WTC11 (cell line): ENCODE measurements around the gene CTTNBP2NL. TPM values are rescaled to one million over a fixed set of nuclear protein-coding genes. Genes with fewer than 3 reads are reported as not detected.
"Not testable (repeated sequence)": the region's sequence is repeated elsewhere in the genome, so short reads cannot be mapped to it uniquely, and the experiment has no call there.

Experiments used
- ATAC-seq: fragments of 200-7000 bp; cut with Tn5 transposase; 2 replicates; pipeline ENCODE4 v1.10.0; 2021; ENCODE audit warnings: mild to moderate bottlenecking, moderate library complexity
- CTCF ChIA-PET: fragments of 300-600 bp; sonication (Branson Sonifier 250); formaldehyde crosslinking; loops from one replicate; lab custom pipeline; 2021; ENCODE audit warnings: antibody characterized with exemption; lab: Charles Lee
- POLR2A ChIA-PET: fragments of 350-600 bp; sonication (Branson Sonifier 250); formaldehyde crosslinking; loops from one replicate; lab custom pipeline; 2021; ENCODE audit warnings: antibody characterized with exemption; lab: Charles Lee
- DNase-seq: peaks from one replicate; pipeline ENCODE4 v3.0.0; 2021; ENCODE audit warnings: low spot score
- H3K27ac Mint-ChIP-seq: 2 replicates; pipeline ENCODE4 v1.8.0; 2021; ENCODE audit warnings: mixed read lengths
- H3K27me3 Mint-ChIP-seq: 2 replicates; pipeline ENCODE4 v1.8.0; 2021; ENCODE audit warnings: low read depth, mild to moderate bottlenecking, moderate library complexity, mixed read lengths
- H3K36me3 Mint-ChIP-seq: 2 replicates; pipeline ENCODE4 v1.8.0; 2021; ENCODE audit warnings: mixed read lengths
- H3K4me1 Mint-ChIP-seq: 2 replicates; pipeline ENCODE4 v1.8.0; 2022; ENCODE audit warnings: mixed read lengths
- H3K4me3 Mint-ChIP-seq: 2 replicates; pipeline ENCODE4 v1.8.0; 2021; ENCODE audit warnings: mild to moderate bottlenecking, moderate library complexity, mixed read lengths
- H3K9me3 Mint-ChIP-seq: 2 replicates; pipeline ENCODE4 v1.8.0; 2021; ENCODE audit warnings: mixed read lengths
- ELF4 ChIP-seq: sonication (generic); formaldehyde crosslinking; IDR thresholded peaks from 2 replicates; pipeline ENCODE4 v1.8.1; 2022; ENCODE audit warnings: low read depth, mild to moderate bottlenecking, moderate library complexity, missing genetic modification reagents
- ETV6 ChIP-seq: sonication (generic); formaldehyde crosslinking; IDR thresholded peaks from 2 replicates; pipeline ENCODE4 v1.8.1; 2022; ENCODE audit warnings: mild to moderate bottlenecking, missing genetic modification reagents
- GRHL2 ChIP-seq: fragments of 250-450 bp; sonication (Bioruptor Pico); IDR thresholded peaks from 2 replicates; pipeline ENCODE4 v1.8.0; 2022; ENCODE audit warnings: mild to moderate bottlenecking, moderate library complexity; ENCODE audit not compliant: insufficient replicate concordance, severe bottlenecking
- PRRX2 ChIP-seq: fragments of 250-450 bp; sonication (Bioruptor Pico); IDR thresholded peaks from 2 replicates; pipeline ENCODE4 v1.8.0; 2021; ENCODE audit warnings: mild to moderate bottlenecking
- SP1 ChIP-seq: sonication (generic); formaldehyde crosslinking; conservative IDR thresholded peaks from 2 replicates; pipeline ENCODE4 v1.8.1; 2022; ENCODE audit warnings: missing genetic modification reagents
- total RNA-seq: library from RNA; stranded (reverse); gene quantifications from 3 replicates; pipeline ENCODE4 v1.2.3, GENCODE V29; 2021
- TF ChIP-seq, protein P1 (sequence below): sonication (generic); formaldehyde crosslinking; IDR thresholded peaks from 2 replicates; pipeline ENCODE4 v1.8.1; 2023; ENCODE audit warnings: mild to moderate bottlenecking, missing genetic modification reagents, borderline replicate concordance
- TF ChIP-seq, protein P2 (sequence below): fragments of 200-600 bp; IDR thresholded peaks from 2 replicates; pipeline ENCODE4 v1.8.0; 2022; ENCODE audit warnings: antibody characterized with exemption
- TF ChIP-seq, protein P3 (sequence below): sonication (generic); formaldehyde crosslinking; IDR thresholded peaks from 2 replicates; pipeline ENCODE4 v1.8.1; 2023; ENCODE audit warnings: mild to moderate bottlenecking, missing genetic modification reagents, moderate library complexity
- TF ChIP-seq, protein P4 (sequence below): sonication (generic); formaldehyde crosslinking; IDR thresholded peaks from 2 replicates; pipeline ENCODE4 v1.8.0; 2023; ENCODE audit warnings: missing genetic modification reagents, mild to moderate bottlenecking, borderline replicate concordance
- TF ChIP-seq, protein P5 (sequence below): sonication (generic); formaldehyde crosslinking; IDR thresholded peaks from 2 replicates; pipeline ENCODE4 v1.8.1; 2022; ENCODE audit warnings: mild to moderate bottlenecking, missing genetic modification reagents, moderate library complexity, borderline replicate concordance
- TF ChIP-seq, protein P6 (sequence below): sonication (generic); formaldehyde crosslinking; IDR thresholded peaks from 2 replicates; pipeline ENCODE4 v1.8.1; 2023; ENCODE audit warnings: mild to moderate bottlenecking, moderate library complexity, missing genetic modification reagents

CTTNBP2NL gene
- total RNA-seq, 1 experiment from 2014 or later: 32.8 TPM

DNA sequence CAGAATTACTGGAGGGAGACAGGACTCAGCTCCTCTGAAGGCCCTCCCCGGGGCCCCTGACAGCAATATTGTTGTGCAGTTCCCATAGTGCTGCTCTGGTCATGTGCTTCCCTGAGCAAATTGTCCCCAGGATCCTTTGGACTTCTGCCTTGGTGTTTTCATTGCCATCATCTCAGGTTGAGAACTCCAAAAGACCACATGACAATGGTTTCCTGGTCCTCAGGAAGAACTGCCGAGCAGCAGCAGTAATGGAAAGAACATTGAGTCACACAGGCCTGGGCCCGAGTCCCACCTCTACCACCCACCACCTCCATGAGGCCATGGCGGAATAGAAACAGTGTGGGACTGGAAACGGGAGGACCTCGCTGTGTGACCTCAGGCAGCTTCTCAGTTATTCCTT lies 6.3 kb upstream of the CTTNBP2NL start (continued):
- TF ChIP-seq, protein P1, sequence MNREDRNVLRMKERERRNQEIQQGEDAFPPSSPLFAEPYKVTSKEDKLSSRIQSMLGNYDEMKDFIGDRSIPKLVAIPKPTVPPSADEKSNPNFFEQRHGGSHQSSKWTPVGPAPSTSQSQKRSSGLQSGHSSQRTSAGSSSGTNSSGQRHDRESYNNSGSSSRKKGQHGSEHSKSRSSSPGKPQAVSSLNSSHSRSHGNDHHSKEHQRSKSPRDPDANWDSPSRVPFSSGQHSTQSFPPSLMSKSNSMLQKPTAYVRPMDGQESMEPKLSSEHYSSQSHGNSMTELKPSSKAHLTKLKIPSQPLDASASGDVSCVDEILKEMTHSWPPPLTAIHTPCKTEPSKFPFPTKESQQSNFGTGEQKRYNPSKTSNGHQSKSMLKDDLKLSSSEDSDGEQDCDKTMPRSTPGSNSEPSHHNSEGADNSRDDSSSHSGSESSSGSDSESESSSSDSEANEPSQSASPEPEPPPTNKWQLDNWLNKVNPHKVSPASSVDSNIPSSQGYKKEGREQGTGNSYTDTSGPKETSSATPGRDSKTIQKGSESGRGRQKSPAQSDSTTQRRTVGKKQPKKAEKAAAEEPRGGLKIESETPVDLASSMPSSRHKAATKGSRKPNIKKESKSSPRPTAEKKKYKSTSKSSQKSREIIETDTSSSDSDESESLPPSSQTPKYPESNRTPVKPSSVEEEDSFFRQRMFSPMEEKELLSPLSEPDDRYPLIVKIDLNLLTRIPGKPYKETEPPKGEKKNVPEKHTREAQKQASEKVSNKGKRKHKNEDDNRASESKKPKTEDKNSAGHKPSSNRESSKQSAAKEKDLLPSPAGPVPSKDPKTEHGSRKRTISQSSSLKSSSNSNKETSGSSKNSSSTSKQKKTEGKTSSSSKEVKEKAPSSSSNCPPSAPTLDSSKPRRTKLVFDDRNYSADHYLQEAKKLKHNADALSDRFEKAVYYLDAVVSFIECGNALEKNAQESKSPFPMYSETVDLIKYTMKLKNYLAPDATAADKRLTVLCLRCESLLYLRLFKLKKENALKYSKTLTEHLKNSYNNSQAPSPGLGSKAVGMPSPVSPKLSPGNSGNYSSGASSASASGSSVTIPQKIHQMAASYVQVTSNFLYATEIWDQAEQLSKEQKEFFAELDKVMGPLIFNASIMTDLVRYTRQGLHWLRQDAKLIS: no peak
- TF ChIP-seq, all 79 proteins: peak for 0

DNA sequence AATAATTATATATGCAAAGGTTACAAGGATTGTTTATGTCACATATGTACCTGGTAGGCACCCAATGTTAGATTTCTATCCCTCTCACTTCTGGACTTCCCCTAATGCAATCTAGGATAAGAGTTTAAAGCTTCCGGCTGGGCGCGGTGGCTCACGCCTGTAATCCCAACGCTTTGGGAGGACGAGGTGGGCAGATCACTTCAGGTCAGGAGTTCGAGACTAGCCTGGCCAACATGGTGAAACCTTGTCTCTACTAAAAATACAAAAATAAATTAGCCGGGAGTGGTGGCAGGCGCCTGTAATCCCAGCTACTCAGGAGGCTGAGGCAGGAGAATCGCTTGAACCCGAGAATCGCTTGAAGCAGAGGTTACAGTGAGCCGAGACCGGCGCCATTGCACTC lies 5.7 kb upstream of the CTTNBP2NL start:
- not testable (repeated sequence) for H3K36me3 Mint-ChIP-seq, H3K27ac Mint-ChIP-seq, H3K27me3 Mint-ChIP-seq, DNase-seq, H3K9me3 Mint-ChIP-seq, H3K4me3 Mint-ChIP-seq, ATAC-seq
- CTCF ChIA-PET: interaction anchor here (0.6 to 6.2 kb wide), 37 partner anchors 9 to 1894 kb away, joined by 3 to 80 read pairs (median 6); partner anchors contain the start of genes MOV10, PPM1J, RHOC and ST7L
- H3K4me1 Mint-ChIP-seq: peaks cover 32% of the 10 kb centered on the region
- POLR2A ChIA-PET: interaction anchor here (0.6 to 1.6 kb wide), 6 partner anchors 76 to 683 kb away, joined by 3 to 10 read pairs (median 4); no protein-coding TSS in a partner anchor

DNA sequence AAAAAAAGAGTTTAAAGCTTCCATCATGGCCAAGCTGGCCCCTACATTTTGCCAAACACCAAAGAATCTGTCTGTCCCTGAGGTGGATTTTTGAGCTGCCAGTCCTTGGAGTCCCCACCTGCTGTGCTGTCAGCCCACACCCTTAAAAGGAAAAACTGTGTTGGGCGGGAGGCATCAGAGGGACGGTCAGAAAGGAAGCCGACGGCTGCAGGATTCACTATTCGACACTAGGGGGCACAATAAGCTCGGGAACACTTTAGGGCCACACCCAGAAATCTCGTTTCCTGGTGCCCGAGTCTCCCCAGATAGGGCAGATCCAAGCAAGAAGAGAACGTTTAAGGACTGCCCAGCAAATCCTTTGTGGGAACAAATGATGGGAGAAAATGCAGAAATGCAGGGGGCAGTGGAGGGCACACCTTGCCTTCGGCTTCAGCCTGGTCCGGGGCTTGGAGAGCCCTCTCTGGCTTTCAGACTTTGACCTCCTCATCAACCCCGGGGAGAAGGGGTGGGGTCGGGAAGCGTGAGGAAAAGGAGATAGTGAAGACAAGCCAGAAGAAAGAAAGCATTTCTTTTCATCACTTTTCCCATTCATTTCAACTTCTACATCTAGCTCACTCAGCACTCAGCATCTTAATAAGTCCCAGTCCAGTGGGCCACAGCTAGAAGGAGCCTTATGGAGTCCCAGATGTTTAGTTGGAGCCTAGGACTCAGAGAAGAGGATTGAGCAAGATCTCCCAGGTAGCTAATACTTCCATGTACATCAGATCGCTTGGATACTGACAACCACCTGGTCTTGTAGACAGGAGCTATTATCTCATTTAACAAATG lies 5.0 kb upstream of the CTTNBP2NL start:
- ATAC-seq (peak; percentile 88), DNase-seq (peak; percentile 91)
- no peaks in the 10 kb centered on the region for H3K27me3 Mint-ChIP-seq
- H3K4me3 Mint-ChIP-seq: peak overlapping the region; percentile 80
- no peaks in the 10 kb centered on the region for H3K9me3 Mint-ChIP-seq
- no peak overlapping the region; the same call in 1 of the 2 replicates for H3K27ac Mint-ChIP-seq
- ChIA-PET POLR2A (interaction anchor here (0.6 to 1.6 kb wide), 7 partner anchors 75 to 683 kb away, joined by 3 to 10 read pairs (median 4); partner anchors contain the start of gene MOV10), CTCF (interaction anchor here (0.6 to 6.2 kb wide), 42 partner anchors 10 to 1895 kb away, joined by 3 to 80 read pairs (median 6); partner anchors contain the start of genes MOV10, PPM1J, RHOC and ST7L)
- H3K36me3 Mint-ChIP-seq: no peaks in the 10 kb centered on the region
- TF ChIP-seq SP1 (CRISPR knock-in tag) (peak; percentile 41; the same call in 1 of the 2 replicates), ETV6 (0 out of 2 replicates have a peak, but pooled peaks have one; percentile 15)
- TF ChIP-seq, protein P2, sequence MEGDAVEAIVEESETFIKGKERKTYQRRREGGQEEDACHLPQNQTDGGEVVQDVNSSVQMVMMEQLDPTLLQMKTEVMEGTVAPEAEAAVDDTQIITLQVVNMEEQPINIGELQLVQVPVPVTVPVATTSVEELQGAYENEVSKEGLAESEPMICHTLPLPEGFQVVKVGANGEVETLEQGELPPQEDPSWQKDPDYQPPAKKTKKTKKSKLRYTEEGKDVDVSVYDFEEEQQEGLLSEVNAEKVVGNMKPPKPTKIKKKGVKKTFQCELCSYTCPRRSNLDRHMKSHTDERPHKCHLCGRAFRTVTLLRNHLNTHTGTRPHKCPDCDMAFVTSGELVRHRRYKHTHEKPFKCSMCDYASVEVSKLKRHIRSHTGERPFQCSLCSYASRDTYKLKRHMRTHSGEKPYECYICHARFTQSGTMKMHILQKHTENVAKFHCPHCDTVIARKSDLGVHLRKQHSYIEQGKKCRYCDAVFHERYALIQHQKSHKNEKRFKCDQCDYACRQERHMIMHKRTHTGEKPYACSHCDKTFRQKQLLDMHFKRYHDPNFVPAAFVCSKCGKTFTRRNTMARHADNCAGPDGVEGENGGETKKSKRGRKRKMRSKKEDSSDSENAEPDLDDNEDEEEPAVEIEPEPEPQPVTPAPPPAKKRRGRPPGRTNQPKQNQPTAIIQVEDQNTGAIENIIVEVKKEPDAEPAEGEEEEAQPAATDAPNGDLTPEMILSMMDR: peak; percentile 87
- TF ChIP-seq, protein P3, sequence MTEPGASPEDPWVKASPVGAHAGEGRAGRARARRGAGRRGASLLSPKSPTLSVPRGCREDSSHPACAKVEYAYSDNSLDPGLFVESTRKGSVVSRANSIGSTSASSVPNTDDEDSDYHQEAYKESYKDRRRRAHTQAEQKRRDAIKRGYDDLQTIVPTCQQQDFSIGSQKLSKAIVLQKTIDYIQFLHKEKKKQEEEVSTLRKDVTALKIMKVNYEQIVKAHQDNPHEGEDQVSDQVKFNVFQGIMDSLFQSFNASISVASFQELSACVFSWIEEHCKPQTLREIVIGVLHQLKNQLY (CRISPR knock-in tag): no peak
- TF ChIP-seq, all 79 proteins: peak for 3
- peaks cover 38% of the 10 kb centered on the region for H3K4me1 Mint-ChIP-seq

DNA sequence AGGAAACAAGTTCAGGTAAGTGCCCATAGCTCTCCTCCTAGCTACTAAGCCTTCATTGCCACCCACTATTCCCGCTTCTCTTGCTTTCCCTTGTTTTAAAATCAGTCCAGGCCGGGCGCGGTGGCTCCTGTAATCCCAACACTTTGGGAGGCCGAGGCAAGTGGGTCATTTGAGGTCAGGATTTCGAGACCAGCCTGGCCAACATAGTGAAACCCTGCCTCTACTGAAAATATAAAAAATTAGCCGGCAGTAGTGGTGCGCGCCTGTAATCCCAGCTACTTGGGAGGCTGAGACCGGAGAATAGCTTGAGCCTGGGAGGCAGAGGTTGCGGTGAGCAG lies 4.4 kb upstream of the CTTNBP2NL start:
- Mint-ChIP-seq H3K27me3 (no peaks in the 10 kb centered on the region), H3K4me1 (peaks cover 38% of the 10 kb centered on the region), H3K4me3 (peak overlapping the region; percentile 80), H3K27ac (no peak overlapping the region), H3K9me3 (no peaks in the 10 kb centered on the region), H3K36me3 (no peaks in the 10 kb centered on the region)
- ATAC-seq (no peak), DNase-seq (no peak)
- POLR2A ChIA-PET: interaction anchor here (1.1 to 1.6 kb wide), 2 partner anchors 283 to 313 kb away, joined by 6 read pairs; partner anchors contain the start of gene MOV10
- CTCF ChIA-PET: interaction anchor here (0.8 to 6.2 kb wide), 23 partner anchors 12 to 413 kb away, joined by 3 to 80 read pairs (median 7); partner anchors contain the start of genes MOV10, RHOC and ST7L
- TF ChIP-seq, protein P4, sequence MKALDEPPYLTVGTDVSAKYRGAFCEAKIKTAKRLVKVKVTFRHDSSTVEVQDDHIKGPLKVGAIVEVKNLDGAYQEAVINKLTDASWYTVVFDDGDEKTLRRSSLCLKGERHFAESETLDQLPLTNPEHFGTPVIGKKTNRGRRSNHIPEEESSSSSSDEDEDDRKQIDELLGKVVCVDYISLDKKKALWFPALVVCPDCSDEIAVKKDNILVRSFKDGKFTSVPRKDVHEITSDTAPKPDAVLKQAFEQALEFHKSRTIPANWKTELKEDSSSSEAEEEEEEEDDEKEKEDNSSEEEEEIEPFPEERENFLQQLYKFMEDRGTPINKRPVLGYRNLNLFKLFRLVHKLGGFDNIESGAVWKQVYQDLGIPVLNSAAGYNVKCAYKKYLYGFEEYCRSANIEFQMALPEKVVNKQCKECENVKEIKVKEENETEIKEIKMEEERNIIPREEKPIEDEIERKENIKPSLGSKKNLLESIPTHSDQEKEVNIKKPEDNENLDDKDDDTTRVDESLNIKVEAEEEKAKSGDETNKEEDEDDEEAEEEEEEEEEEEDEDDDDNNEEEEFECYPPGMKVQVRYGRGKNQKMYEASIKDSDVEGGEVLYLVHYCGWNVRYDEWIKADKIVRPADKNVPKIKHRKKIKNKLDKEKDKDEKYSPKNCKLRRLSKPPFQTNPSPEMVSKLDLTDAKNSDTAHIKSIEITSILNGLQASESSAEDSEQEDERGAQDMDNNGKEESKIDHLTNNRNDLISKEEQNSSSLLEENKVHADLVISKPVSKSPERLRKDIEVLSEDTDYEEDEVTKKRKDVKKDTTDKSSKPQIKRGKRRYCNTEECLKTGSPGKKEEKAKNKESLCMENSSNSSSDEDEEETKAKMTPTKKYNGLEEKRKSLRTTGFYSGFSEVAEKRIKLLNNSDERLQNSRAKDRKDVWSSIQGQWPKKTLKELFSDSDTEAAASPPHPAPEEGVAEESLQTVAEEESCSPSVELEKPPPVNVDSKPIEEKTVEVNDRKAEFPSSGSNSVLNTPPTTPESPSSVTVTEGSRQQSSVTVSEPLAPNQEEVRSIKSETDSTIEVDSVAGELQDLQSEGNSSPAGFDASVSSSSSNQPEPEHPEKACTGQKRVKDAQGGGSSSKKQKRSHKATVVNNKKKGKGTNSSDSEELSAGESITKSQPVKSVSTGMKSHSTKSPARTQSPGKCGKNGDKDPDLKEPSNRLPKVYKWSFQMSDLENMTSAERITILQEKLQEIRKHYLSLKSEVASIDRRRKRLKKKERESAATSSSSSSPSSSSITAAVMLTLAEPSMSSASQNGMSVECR: no peak
- TF ChIP-seq GRHL2 (CRISPR knock-in tag): no peak
- TF ChIP-seq PRRX2 (CRISPR knock-in tag): no peak
- TF ChIP-seq, protein P5, sequence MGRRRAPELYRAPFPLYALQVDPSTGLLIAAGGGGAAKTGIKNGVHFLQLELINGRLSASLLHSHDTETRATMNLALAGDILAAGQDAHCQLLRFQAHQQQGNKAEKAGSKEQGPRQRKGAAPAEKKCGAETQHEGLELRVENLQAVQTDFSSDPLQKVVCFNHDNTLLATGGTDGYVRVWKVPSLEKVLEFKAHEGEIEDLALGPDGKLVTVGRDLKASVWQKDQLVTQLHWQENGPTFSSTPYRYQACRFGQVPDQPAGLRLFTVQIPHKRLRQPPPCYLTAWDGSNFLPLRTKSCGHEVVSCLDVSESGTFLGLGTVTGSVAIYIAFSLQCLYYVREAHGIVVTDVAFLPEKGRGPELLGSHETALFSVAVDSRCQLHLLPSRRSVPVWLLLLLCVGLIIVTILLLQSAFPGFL (CRISPR knock-in tag): no peak
- no peak for TF ChIP-seq ELF4
- TF ChIP-seq, protein P6, sequence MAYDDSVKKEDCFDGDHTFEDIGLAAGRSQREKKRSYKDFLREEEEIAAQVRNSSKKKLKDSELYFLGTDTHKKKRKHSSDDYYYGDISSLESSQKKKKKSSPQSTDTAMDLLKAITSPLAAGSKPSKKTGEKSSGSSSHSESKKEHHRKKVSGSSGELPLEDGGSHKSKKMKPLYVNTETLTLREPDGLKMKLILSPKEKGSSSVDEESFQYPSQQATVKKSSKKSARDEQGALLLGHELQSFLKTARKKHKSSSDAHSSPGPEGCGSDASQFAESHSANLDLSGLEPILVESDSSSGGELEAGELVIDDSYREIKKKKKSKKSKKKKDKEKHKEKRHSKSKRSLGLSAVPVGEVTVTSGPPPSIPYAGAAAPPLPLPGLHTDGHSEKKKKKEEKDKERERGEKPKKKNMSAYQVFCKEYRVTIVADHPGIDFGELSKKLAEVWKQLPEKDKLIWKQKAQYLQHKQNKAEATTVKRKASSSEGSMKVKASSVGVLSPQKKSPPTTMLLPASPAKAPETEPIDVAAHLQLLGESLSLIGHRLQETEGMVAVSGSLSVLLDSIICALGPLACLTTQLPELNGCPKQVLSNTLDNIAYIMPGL (CRISPR knock-in tag): no peak
